Inflammatory macrophage treated with lipopolysaccharide for 4 hours (primary cell): ENCODE data around the gene ADCY5.

Experiments used
- DNase-seq: peaks from one replicate; pipeline ENCODE4 v3.0.0-alpha.2; 2020

ADCY5 gene

GRCh38 chr3:123404391-123404790 is 44.5 kb downstream of the ADCY5 start:
- no peak for DNase-seq

GRCh38 chr3:123401836-123402530 is 46.9 kb downstream of the ADCY5 start:
- no peak for DNase-seq

- DNase-seq = no peak
Measured at GRCh38 chr3:123400169-123400568, 48.7 kb downstream of the ADCY5 start.

GRCh38 chr3:123399653-123400052 is 49.2 kb downstream of the ADCY5 start:
- DNase-seq = no peak

GRCh38 chr3:123397921-123398785 is 50.7 kb downstream of the ADCY5 start:
- no peak for DNase-seq

- no peak for DNase-seq
Measured at GRCh38 chr3:123397050-123397590, 51.8 kb downstream of the ADCY5 start.

GRCh38 chr3:123396171-123397049 is 52.5 kb downstream of the ADCY5 start:
- no peak for DNase-seq

GRCh38 chr3:123395235-123395634 is 53.7 kb downstream of the ADCY5 start:
- no peak for DNase-seq

- DNase-seq = peak; percentile 7
Measured at GRCh38 chr3:123394391-123395020, 54.4 kb downstream of the ADCY5 start.

GRCh38 chr3:123392871-123393620 is 55.8 kb downstream of the ADCY5 start:
- no peak for DNase-seq

- DNase-seq = no peak
Measured at GRCh38 chr3:123392368-123392767, 56.5 kb downstream of the ADCY5 start.

- no peak for DNase-seq
Measured at GRCh38 chr3:123390865-123391600, 57.9 kb downstream of the ADCY5 start.

GRCh38 chr3:123389628-123389918 is 59.3 kb downstream of the ADCY5 start:
- DNase-seq = no peak

- no peak for DNase-seq
Measured at GRCh38 chr3:123388811-123389627, 59.9 kb downstream of the ADCY5 start.

GRCh38 chr3:123388042-123388441 is 60.8 kb downstream of the ADCY5 start:
- DNase-seq = no peak

GRCh38 chr3:123387532-123387931 is 61.4 kb downstream of the ADCY5 start:
- no peak for DNase-seq

- DNase-seq = no peak
Measured at GRCh38 chr3:123386477-123387040, 62.3 kb downstream of the ADCY5 start.

- no peak for DNase-seq
Measured at GRCh38 chr3:123385981-123386380, 62.9 kb downstream of the ADCY5 start.

- DNase-seq = no peak
Measured at GRCh38 chr3:123385499-123385898, 63.4 kb downstream of the ADCY5 start.

GRCh38 chr3:123385001-123385401 is 63.9 kb downstream of the ADCY5 start:
- no peak for DNase-seq
